HepG2 (cell line): Measurements from ENCODE around the gene LIFR. TPM values are rescaled to one million over a fixed set of nuclear protein-coding genes. Genes with fewer than 3 reads are reported as not detected.

Experiments used
- ATF5 ChIP-seq: sonication (generic); formaldehyde crosslinking; IDR thresholded peaks from 2 replicates; pipeline ENCODE4 v1.4.0; 2020; ENCODE audit warnings: mild to moderate bottlenecking, low read depth, missing genetic modification reagents
- BHLHE40 ChIP-seq: IDR thresholded peaks from 2 replicates; pipeline ENCODE4 v1.6.1; 2011; ENCODE audit warnings: low read length, improper control_type of control experiment
- BORCS8-MEF2B ChIP-seq: sonication (generic); formaldehyde crosslinking; IDR thresholded peaks from 2 replicates; pipeline ENCODE4 v1.8.0; 2022; ENCODE audit warnings: mild to moderate bottlenecking, missing genetic modification reagents
- FIP1L1 ChIP-seq: fragments of 200-400 bp; formaldehyde crosslinking; IDR thresholded peaks from 2 replicates; pipeline ENCODE4 v1.6.1; 2018; ENCODE audit warnings: low read depth, mild to moderate bottlenecking, low read length, moderate library complexity, borderline replicate concordance; ENCODE audit not compliant: insufficient read depth
- FOXO1 ChIP-seq: sonication (generic); formaldehyde crosslinking; IDR thresholded peaks from 2 replicates; pipeline ENCODE4 v1.4.0; 2020; ENCODE audit warnings: missing genetic modification reagents
- ISL2 ChIP-seq: sonication (generic); formaldehyde crosslinking; IDR thresholded peaks from 2 replicates; pipeline ENCODE4 v1.5.0; 2020; ENCODE audit warnings: missing genetic modification reagents
- JUN ChIP-seq: sonication (generic); formaldehyde crosslinking; IDR thresholded peaks from 2 replicates; pipeline ENCODE4 v1.4.0; 2020; ENCODE audit warnings: mild to moderate bottlenecking, missing genetic modification reagents
- KLF15 ChIP-seq: sonication (generic); formaldehyde crosslinking; IDR thresholded peaks from 2 replicates; pipeline ENCODE4 v1.8.1; 2023; ENCODE audit warnings: borderline replicate concordance, mild to moderate bottlenecking, inconsistent platforms, missing genetic modification reagents, mixed read lengths
- MAFK ChIP-seq, 2 experiments: IDR thresholded peaks in 1 of 2; conservative IDR thresholded peaks in 1 of 2; 2 replicates each; pipeline ENCODE4 v1.6.1; 2011; ENCODE audit warnings: improper control_type of control experiment in 2 of 2, low read length in 2 of 2
- MIER2 ChIP-seq: IDR thresholded peaks from 2 replicates; pipeline ENCODE4 v1.6.1; 2016; ENCODE audit warnings: missing biosample characterization, missing genetic modification reagents
- NR2F2 ChIP-seq: IDR thresholded peaks from 2 replicates; pipeline ENCODE4 v1.6.1; 2012; ENCODE audit warnings: low read depth, inconsistent platforms, borderline replicate concordance
- NR2F6 ChIP-seq, 2 experiments: IDR thresholded peaks; 2 replicates each; pipeline ENCODE4 v1.6.1; 2016; ENCODE audit warnings: antibody characterized with exemption in 1 of 2, mild to moderate bottlenecking in 1 of 2
- ZFX ChIP-seq: sonication (generic); formaldehyde crosslinking; IDR thresholded peaks from 2 replicates; pipeline ENCODE4 v1.4.0; 2020; ENCODE audit warnings: mild to moderate bottlenecking, low read depth, missing genetic modification reagents, moderate library complexity
- ZGPAT ChIP-seq: IDR thresholded peaks from 2 replicates; pipeline ENCODE4 v1.6.1; 2016; ENCODE audit warnings: mild to moderate bottlenecking
- ZNF101 ChIP-seq: sonication (generic); formaldehyde crosslinking; IDR thresholded peaks from 2 replicates; pipeline ENCODE4 v1.4.0; 2020; ENCODE audit warnings: mild to moderate bottlenecking, low read depth, missing genetic modification reagents, borderline replicate concordance
- ZNF383 ChIP-seq: sonication (generic); formaldehyde crosslinking; IDR thresholded peaks from 2 replicates; pipeline ENCODE4 v1.4.0; 2020; ENCODE audit warnings: missing genetic modification reagents, mild to moderate bottlenecking, borderline replicate concordance
- ZNF468 ChIP-seq: sonication (generic); formaldehyde crosslinking; IDR thresholded peaks from 2 replicates; pipeline ENCODE4 v1.8.0; 2022; ENCODE audit warnings: mild to moderate bottlenecking, moderate library complexity, missing genetic modification reagents
- ZNF792 ChIP-seq: IDR thresholded peaks from 2 replicates; pipeline ENCODE4 v1.6.1; 2016
- polyA plus RNA-seq, 8 experiments: library from polyadenylated mRNA; depleted of rRNA in 3 of 8; stranded (reverse) in 7 of 8; unstranded in 1 of 8; fragments of >200 nt; fragmentation: Illumina TruSeq in 4 of 8; extraction: Trizol in 4 of 8; gene quantifications; 2 replicates each; pipeline versions ENCODE4 v1.2.1 to v1.2.3, GENCODE V29; 2011 to 2016; ENCODE audit warnings: low read depth in 4 of 8, missing spikeins in 1 of 8, mixed read lengths in 1 of 8; ENCODE audit not compliant: insufficient read depth in 1 of 8
- total RNA-seq, 5 experiments: library from RNA; depleted of rRNA; stranded (reverse); fragments of >200 nt; fragmentation: Illumina TruSeq; extraction: Trizol; gene quantifications; 2 replicates each; pipeline ENCODE4 v1.2.3, GENCODE V29; 2016; ENCODE audit warnings: low read depth in 1 of 5
- TF ChIP-seq, protein P1 (sequence below): sonication (generic); formaldehyde crosslinking; conservative IDR thresholded peaks from 2 replicates; pipeline ENCODE4 v1.4.0; 2020; ENCODE audit warnings: mild to moderate bottlenecking, missing genetic modification reagents, moderate library complexity
- TF ChIP-seq, protein P2 (sequence below): IDR thresholded peaks from 2 replicates; pipeline ENCODE4 v1.6.1; 2018; ENCODE audit warnings: missing genetic modification reagents, mild to moderate bottlenecking, missing compliant biosample characterization
- TF ChIP-seq, protein P3 (sequence below): sonication (generic); formaldehyde crosslinking; IDR thresholded peaks from 2 replicates; pipeline ENCODE4 v1.5.0; 2020; ENCODE audit warnings: missing genetic modification reagents

The LIFR gene
- total and polyA plus RNA-seq, 2 of the 13 experiments (the other 11 are each of a cell fraction or from before 2014, with no cell fraction given), result 6.3 to 25.2 TPM

DNA sequence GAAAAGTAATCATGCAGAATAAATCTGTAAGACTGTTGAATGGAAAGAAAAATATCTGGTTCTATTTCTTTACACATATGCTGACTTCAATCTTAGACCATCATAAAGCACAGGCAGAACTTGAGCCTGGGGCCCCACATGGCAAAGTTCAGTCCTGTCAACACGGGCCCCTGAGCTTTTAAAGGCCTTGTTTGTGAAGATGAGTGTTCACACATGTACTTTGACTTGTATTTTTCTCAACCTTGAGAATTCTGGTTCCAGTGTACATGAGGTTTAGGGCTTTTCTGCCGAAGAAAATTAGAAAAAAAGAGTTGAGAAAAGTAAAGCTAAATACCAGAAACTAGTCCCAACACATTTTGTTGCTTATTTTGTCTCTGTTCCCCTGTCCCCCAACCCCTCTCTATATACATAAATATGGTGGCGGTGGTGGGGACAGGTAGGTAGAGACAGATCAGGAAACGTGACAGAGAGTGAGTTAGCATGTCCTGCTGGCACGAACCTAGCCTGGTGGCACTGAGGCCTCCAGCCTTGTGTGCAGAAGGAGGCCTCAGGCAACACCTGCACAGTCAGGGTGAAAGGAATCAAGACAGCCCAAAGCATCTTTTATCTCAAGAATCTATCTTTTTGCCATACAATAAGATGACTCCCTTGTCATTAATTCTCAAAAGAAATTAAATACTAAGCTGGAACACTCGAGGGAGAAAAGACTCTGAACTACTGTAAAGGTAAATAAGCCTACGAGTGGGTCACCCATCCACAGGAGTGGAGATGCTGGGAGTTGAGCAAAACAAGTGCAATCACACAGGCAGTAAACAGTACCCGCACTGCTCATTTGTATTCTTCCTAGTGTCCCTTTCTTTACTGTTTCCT is 22.9 kb downstream of the LIFR start (continued):
- TF ChIP-seq JUN (peak; percentile 54; the same call in 1 of the 2 replicates), BORCS8-MEF2B (0 out of 2 replicates have a peak, but pooled peaks have one; percentile 17), ZNF101 (CRISPR knock-in tag) (no peak), NR2F2 (peak; percentile 80), FOXO1 (CRISPR knock-in tag) (peak; percentile 91), ISL2 (CRISPR knock-in tag) (peak; percentile 79; the same call in 1 of the 2 replicates), BHLHE40 (peak; percentile 33; the same call in 1 of the 2 replicates), FIP1L1 (no peak), KLF15 (no peak), ZFX (CRISPR knock-in tag) (peak; percentile 74), ATF5 (no peak), ZNF792 (CRISPR knock-in tag) (peak; percentile 66; the same call in 1 of the 2 replicates), ZGPAT (CRISPR knock-in tag) (peak; percentile 65), ZNF383 (CRISPR knock-in tag) (no peak), ZNF468 (CRISPR knock-in tag) (no peak), NR2F6 (IDR thresholded peaks at IDR 0.05) (no peak; the same call in 1 of the 2 replicates), NR2F6 (CRISPR knock-in tag; IDR thresholded peaks at IDR 0.05) (peak; percentile 53), MAFK (conservative IDR thresholded peaks at IDR 0.05 in 1 of 2, IDR thresholded peaks at IDR 0.05 in 1 of 2; ENCODE audit: low read length in 2 of 2) (0 out of 4 replicates have a peak, but pooled peaks of 1 of the 2 experiments have one; percentile 0), MIER2 (0 out of 2 replicates have a peak, but pooled peaks have one; percentile 24)
- TF ChIP-seq, protein P1, sequence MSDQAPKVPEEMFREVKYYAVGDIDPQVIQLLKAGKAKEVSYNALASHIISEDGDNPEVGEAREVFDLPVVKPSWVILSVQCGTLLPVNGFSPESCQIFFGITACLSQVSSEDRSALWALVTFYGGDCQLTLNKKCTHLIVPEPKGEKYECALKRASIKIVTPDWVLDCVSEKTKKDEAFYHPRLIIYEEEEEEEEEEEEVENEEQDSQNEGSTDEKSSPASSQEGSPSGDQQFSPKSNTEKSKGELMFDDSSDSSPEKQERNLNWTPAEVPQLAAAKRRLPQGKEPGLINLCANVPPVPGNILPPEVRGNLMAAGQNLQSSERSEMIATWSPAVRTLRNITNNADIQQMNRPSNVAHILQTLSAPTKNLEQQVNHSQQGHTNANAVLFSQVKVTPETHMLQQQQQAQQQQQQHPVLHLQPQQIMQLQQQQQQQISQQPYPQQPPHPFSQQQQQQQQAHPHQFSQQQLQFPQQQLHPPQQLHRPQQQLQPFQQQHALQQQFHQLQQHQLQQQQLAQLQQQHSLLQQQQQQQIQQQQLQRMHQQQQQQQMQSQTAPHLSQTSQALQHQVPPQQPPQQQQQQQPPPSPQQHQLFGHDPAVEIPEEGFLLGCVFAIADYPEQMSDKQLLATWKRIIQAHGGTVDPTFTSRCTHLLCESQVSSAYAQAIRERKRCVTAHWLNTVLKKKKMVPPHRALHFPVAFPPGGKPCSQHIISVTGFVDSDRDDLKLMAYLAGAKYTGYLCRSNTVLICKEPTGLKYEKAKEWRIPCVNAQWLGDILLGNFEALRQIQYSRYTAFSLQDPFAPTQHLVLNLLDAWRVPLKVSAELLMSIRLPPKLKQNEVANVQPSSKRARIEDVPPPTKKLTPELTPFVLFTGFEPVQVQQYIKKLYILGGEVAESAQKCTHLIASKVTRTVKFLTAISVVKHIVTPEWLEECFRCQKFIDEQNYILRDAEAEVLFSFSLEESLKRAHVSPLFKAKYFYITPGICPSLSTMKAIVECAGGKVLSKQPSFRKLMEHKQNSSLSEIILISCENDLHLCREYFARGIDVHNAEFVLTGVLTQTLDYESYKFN (CRISPR knock-in tag), result peak; percentile 100
- TF ChIP-seq, protein P2, sequence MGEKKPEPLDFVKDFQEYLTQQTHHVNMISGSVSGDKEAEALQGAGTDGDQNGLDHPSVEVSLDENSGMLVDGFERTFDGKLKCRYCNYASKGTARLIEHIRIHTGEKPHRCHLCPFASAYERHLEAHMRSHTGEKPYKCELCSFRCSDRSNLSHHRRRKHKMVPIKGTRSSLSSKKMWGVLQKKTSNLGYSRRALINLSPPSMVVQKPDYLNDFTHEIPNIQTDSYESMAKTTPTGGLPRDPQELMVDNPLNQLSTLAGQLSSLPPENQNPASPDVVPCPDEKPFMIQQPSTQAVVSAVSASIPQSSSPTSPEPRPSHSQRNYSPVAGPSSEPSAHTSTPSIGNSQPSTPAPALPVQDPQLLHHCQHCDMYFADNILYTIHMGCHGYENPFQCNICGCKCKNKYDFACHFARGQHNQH (CRISPR knock-in tag), result peak; percentile 70; the same call in 1 of the 2 replicates
- TF ChIP-seq, protein P3, sequence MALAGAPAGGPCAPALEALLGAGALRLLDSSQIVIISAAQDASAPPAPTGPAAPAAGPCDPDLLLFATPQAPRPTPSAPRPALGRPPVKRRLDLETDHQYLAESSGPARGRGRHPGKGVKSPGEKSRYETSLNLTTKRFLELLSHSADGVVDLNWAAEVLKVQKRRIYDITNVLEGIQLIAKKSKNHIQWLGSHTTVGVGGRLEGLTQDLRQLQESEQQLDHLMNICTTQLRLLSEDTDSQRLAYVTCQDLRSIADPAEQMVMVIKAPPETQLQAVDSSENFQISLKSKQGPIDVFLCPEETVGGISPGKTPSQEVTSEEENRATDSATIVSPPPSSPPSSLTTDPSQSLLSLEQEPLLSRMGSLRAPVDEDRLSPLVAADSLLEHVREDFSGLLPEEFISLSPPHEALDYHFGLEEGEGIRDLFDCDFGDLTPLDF, result no peak
